ENCODE results near the gene SETBP1. TPM values are rescaled to one million over a fixed set of nuclear protein-coding genes. Genes with fewer than 3 reads are reported as not detected.

Gene SETBP1
- total and polyA plus RNA-seq, 8 donors = 1.4 to 66.5 (median 20.1) TPM

DNA sequence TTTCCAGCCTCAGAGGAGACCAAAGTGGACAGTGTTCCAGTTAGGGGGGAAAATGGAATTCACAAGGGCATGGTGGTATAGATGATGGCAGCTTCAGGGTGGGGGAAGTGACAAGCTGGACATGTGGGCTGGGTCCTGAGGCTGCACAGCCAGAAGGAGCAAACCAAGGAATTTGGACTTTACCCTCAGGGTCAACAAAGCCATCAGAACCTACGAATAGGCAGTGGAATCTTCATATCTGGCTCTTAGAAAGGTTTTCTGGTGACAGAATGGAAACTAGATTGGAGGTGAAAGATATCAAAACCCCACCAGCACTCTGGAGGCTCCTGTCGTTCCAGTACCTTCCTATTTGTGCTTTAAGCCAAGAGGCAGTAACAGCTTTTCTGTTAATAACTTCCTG lies 127.1 kb downstream of the SETBP1 start:
- intact Hi-C loops (cut with DNase I; ENCODE audit: low total_unique reads) = no loop called here
- DNase-seq = peak in 1 of 2 donors; percentile 50
- peak overlapping the region in 3 of 5 donors; percentile 9 to 90 (median 15) for H3K27ac ChIP-seq
- 20 to 41% (median 25%) methylated on average over 2 of the region's 2 CpGs for WGBS, 5 donors
- no peaks in the 10 kb centered on the region for H3K9me3 ChIP-seq
- no peaks in the 10 kb centered on the region for H3K36me3 ChIP-seq
- no peaks in the 10 kb centered on the region for H3K27me3 ChIP-seq
- H3K4me1 ChIP-seq = peaks cover 23 to 59% (median 46%) of the 10 kb centered on the region in 4 donors
- TF ChIP-seq EP300 (IDR thresholded peaks at IDR 0.05) (no peak), POLR2AphosphoS5 (IDR thresholded peaks at IDR 0.05) (no peak), POLR2A (IDR thresholded peaks at IDR 0.05) (no peak)
- H3K4me3 ChIP-seq = no peak overlapping the region

DNA sequence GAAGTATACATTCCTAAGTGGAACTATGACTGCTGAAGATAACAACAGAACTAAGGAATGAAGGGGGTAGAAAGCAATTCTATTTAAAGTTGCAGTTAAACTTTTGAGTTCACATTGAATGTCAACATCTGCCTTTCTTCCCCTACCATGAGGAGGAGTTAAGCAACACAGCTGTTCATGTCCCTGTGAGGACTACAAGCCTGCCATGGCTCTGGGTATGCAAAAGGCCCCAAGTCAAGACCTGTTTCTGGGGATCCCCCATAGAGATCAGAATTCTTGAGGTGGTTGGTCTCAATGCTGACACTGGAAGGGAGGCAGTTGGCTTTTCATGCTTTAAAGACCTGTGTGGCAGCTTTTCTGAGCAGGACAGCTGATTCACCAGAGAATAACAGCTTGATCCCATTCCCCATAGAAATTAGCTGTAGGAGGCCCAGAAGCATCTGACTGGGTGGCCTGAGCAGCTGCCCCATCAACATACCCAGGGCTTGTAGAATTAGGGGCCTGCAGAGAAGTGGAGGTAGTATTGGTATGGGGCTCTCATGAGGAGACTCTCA lies 131.0 kb downstream of the SETBP1 start:
- TF ChIP-seq POLR2A (IDR thresholded peaks at IDR 0.05) (no peak), POLR2AphosphoS5 (IDR thresholded peaks at IDR 0.05) (no peak), EP300 (IDR thresholded peaks at IDR 0.05) (no peak)
- TF ChIP-seq, protein P1, sequence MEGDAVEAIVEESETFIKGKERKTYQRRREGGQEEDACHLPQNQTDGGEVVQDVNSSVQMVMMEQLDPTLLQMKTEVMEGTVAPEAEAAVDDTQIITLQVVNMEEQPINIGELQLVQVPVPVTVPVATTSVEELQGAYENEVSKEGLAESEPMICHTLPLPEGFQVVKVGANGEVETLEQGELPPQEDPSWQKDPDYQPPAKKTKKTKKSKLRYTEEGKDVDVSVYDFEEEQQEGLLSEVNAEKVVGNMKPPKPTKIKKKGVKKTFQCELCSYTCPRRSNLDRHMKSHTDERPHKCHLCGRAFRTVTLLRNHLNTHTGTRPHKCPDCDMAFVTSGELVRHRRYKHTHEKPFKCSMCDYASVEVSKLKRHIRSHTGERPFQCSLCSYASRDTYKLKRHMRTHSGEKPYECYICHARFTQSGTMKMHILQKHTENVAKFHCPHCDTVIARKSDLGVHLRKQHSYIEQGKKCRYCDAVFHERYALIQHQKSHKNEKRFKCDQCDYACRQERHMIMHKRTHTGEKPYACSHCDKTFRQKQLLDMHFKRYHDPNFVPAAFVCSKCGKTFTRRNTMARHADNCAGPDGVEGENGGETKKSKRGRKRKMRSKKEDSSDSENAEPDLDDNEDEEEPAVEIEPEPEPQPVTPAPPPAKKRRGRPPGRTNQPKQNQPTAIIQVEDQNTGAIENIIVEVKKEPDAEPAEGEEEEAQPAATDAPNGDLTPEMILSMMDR (IDR thresholded peaks at IDR 0.05) = no peak

DNA sequence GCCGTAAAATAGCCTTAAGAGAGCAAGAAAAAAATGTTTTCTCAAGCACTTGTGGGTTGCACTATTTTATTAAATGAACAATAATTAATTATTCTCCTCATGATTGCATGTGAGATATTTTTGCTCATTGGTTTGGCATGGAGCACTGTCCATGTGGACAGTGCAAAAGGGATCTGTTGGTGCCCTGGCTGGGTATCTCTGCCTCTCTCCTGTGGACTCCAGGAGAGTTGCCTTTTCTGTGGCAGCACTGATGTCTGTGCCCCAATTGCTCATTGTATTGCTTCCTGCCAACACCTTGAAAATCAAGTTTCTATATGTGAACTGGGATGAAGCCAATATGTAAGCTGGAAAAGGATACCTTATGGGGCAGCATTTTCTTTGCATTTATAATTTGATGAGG lies 131.7 kb downstream of the SETBP1 start:
- no peaks in the 10 kb centered on the region for H3K27me3 ChIP-seq
- intact Hi-C loops (cut with DNase I; ENCODE audit: low total_unique reads) = no loop called here
- WGBS, 5 donors = 95 to 100% (median 98%) methylated on average over 1 of the region's 1 CpG
- DNase-seq = no peak
- H3K4me1 ChIP-seq = peaks cover 6 to 20% (median 10%) of the 10 kb centered on the region in 4 donors
- no peaks in the 10 kb centered on the region for H3K36me3 ChIP-seq
- TF ChIP-seq POLR2A (IDR thresholded peaks at IDR 0.05) (no peak), POLR2AphosphoS5 (IDR thresholded peaks at IDR 0.05) (no peak), EP300 (IDR thresholded peaks at IDR 0.05) (no peak)
- TF ChIP-seq, protein P1 (IDR thresholded peaks at IDR 0.05) = no peak
- H3K27ac ChIP-seq = no peak overlapping the region
- no peak overlapping the region for H3K4me3 ChIP-seq
- no peaks in the 10 kb centered on the region for H3K9me3 ChIP-seq

More for the DNA sequence above, 131.0 kb downstream of the SETBP1 start:
- Histone ChIP-seq H3K9me3 (no peaks in the 10 kb centered on the region), H3K27ac (no peak overlapping the region), H3K36me3 (no peaks in the 10 kb centered on the region), H3K27me3 (no peaks in the 10 kb centered on the region), H3K4me3 (no peak overlapping the region), H3K4me1 (peaks cover 7 to 25% (median 18%) of the 10 kb centered on the region in 4 donors)
- intact Hi-C loops (cut with DNase I; ENCODE audit: low total_unique reads) = no loop called here
- DNase-seq = no peak

DNA sequence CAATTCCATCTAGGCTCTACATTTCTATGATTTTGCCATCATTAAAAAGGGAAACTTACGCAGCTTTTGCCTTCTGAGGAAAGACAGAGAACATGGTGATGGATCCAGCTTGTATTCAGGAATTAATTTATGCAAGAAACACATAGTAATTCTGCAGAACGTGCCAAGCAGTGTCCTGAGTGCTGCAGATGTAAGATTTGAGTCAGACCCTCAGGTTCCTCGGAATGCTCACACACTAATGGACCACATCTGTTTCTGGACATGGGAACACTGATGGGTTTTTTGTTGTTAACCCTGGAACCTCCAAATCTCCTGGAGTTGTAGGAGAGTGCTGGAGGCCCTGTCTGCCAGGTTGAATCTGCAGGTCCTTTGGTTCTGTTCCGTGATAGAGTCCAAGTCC lies 132.9 kb downstream of the SETBP1 start:
- DNase-seq = no peak
- H3K27ac ChIP-seq = no peak overlapping the region
- no peak overlapping the region for H3K4me3 ChIP-seq
- intact Hi-C loops (cut with DNase I; ENCODE audit: low total_unique reads) = no loop called here
- no peaks in the 10 kb centered on the region for H3K36me3 ChIP-seq
- H3K27me3 ChIP-seq = no peaks in the 10 kb centered on the region
- no peaks in the 10 kb centered on the region for H3K9me3 ChIP-seq
- H3K4me1 ChIP-seq = peaks cover 0 to 20% (median 6%) of the 10 kb centered on the region in 4 donors
- WGBS, 5 donors = 87 to 93% (median 91%) methylated on average over 4 of the region's 4 CpGs
- TF ChIP-seq, protein P1 (IDR thresholded peaks at IDR 0.05) = no peak
- TF ChIP-seq POLR2AphosphoS5 (IDR thresholded peaks at IDR 0.05) (no peak), POLR2A (IDR thresholded peaks at IDR 0.05) (no peak), EP300 (IDR thresholded peaks at IDR 0.05) (no peak)

DNA sequence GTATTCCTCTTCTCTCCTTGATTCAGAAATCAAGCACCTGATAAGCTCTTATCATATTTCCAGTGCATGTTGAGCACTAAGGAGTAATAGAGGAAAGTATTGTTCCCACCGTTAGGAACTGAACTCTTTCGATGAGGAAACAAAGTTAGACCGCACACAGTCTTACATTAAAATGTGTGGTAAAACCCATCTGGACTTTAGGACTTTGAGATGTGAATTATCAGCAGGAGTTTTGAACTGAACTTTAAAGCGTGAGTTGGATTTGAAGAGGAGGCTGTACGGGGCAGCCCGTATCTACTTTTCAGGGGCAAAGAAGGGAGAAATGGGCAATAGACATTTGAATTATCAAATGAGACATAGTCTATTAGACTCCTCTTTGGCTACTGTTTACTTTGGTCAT lies 134.4 kb downstream of the SETBP1 start:
- H3K9me3 ChIP-seq = no peaks in the 10 kb centered on the region
- peaks cover 0 to 26% (median 13%) of the 10 kb centered on the region in 4 donors for H3K4me1 ChIP-seq
- intact Hi-C loops (cut with DNase I; ENCODE audit: low total_unique reads) = no loop called here

More for the DNA sequence above, 134.4 kb downstream of the SETBP1 start:
- no peak overlapping the region for H3K4me3 ChIP-seq
- DNase-seq = no peak
- H3K27ac ChIP-seq = no peak overlapping the region
- TF ChIP-seq POLR2AphosphoS5 (IDR thresholded peaks at IDR 0.05) = no peak
- no peak for TF ChIP-seq EP300 (IDR thresholded peaks at IDR 0.05)
- TF ChIP-seq POLR2A (IDR thresholded peaks at IDR 0.05) = no peak
- TF ChIP-seq, protein P1 (IDR thresholded peaks at IDR 0.05) = no peak
- H3K36me3 ChIP-seq = no peaks in the 10 kb centered on the region
- WGBS, 5 donors = 82 to 90% (median 85%) methylated on average over 6 of the region's 6 CpGs
- no peaks in the 10 kb centered on the region for H3K27me3 ChIP-seq

Measured in stomach (tissue), 9 donors.